MM.1S (cell line): ENCODE data around the gene ARSG.

Source experiments
- DNase-seq: peaks from one replicate; pipeline ENCODE4 v3.0.0-alpha.2; 2015
- H2AFZ ChIP-seq: fragments of 300-600 bp; sonication (generic); 2 replicates; pipeline ENCODE4 v1.6.0; 2016; ENCODE audit warnings: antibody characterized with exemption, low read length
- H3F3A ChIP-seq: fragments of 300-600 bp; sonication (generic); 2 replicates; pipeline ENCODE4 v1.6.1; 2016; ENCODE audit warnings: mild to moderate bottlenecking, antibody characterized with exemption, low read length, moderate library complexity, mixed read lengths; ENCODE audit not compliant: insufficient read depth
- H3K27ac ChIP-seq: fragments of 300-600 bp; sonication (generic); 2 replicates; pipeline ENCODE4 v1.5.1; 2016; ENCODE audit warnings: mild to moderate bottlenecking, low read length
- H3K27me3 ChIP-seq: fragments of 300-600 bp; sonication (generic); replicated peaks from 2 replicates; pipeline ENCODE4 v1.6.0; 2016; ENCODE audit warnings: low read length; ENCODE audit not compliant: insufficient read depth
- H3K36me3 ChIP-seq: fragments of 300-600 bp; sonication (generic); replicated peaks from 2 replicates; pipeline ENCODE4 v1.6.1; 2016; ENCODE audit warnings: mild to moderate bottlenecking, low read length, mixed read lengths; ENCODE audit not compliant: insufficient read depth
- H3K4me1 ChIP-seq: fragments of 300-600 bp; sonication (generic); 2 replicates; pipeline ENCODE4 v1.6.1; 2016; ENCODE audit warnings: low read length, mixed read lengths
- H3K4me2 ChIP-seq: fragments of 300-600 bp; sonication (generic); 2 replicates; pipeline ENCODE4 v1.6.0; 2016; ENCODE audit warnings: low read depth, low read length
- H3K4me3 ChIP-seq: fragments of 300-600 bp; sonication (generic); 2 replicates; pipeline ENCODE4 v1.5.1; 2016; ENCODE audit warnings: low read length, mixed read lengths
- H3K79me2 ChIP-seq: fragments of 300-600 bp; sonication (generic); 2 replicates; pipeline ENCODE4 v1.6.1; 2016; ENCODE audit warnings: mixed run types, low read length, mixed read lengths
- H3K9ac ChIP-seq: fragments of 300-600 bp; sonication (generic); 2 replicates; pipeline ENCODE4 v1.6.1; 2016; ENCODE audit warnings: low read length, mixed read lengths
- H3K9me2 ChIP-seq: fragments of 300-600 bp; sonication (generic); replicated peaks from 2 replicates; pipeline ENCODE4 v1.6.1; 2016; ENCODE audit warnings: mild to moderate bottlenecking, low read length, mixed read lengths; ENCODE audit not compliant: insufficient read depth
- H3K9me3 ChIP-seq: fragments of 300-600 bp; sonication (generic); replicated peaks from 2 replicates; pipeline ENCODE4 v1.6.1; 2016; ENCODE audit warnings: mild to moderate bottlenecking, low read length, mixed read lengths; ENCODE audit not compliant: insufficient read depth
- H4K20me1 ChIP-seq: fragments of 300-600 bp; sonication (generic); 2 replicates; pipeline ENCODE4 v1.6.1; 2016; ENCODE audit warnings: mild to moderate bottlenecking, low read length, moderate library complexity, mixed read lengths; ENCODE audit not compliant: insufficient read depth
- EZH2 ChIP-seq: fragments of 300-600 bp; sonication (generic); optimal IDR thresholded peaks from 2 replicates; pipeline ENCODE3; 2017; ENCODE audit warnings: low read depth, mild to moderate bottlenecking, antibody characterized with exemption, low read length, mixed read lengths
- EZH2phosphoT487 ChIP-seq: fragments of 300-600 bp; sonication (generic); IDR thresholded peaks from 2 replicates; pipeline ENCODE4 v1.6.1; 2018; ENCODE audit warnings: antibody characterized with exemption, low read length
- TF ChIP-seq, protein P1 (sequence below): fragments of 300-600 bp; sonication (generic); IDR thresholded peaks from 2 replicates; pipeline ENCODE4 v1.5.1; 2016; ENCODE audit warnings: antibody characterized with exemption, low read length, mixed read lengths

The ARSG gene

DNA sequence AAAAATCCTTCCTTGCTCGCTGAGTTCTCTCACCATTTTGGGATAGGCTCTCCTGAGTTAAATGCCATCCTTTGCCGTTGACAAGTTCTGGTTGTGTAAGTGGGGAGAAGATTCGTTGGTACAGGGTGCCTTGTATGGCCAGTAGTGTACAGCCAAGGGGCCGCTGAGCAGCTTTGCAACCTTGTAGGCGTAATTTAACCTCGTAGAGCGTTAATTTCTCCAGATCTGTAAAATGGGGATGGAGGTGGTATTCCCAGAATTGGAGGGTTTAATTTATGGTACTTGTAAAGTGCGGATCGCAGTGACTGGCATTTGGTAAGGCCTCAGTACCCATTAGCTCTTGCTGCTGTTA, 1.4 kb downstream of the ARSG start:
- Histone ChIP-seq H3F3A (peaks cover 31% of the 10 kb centered on the region), H3K4me1 (peaks cover 5% of the 10 kb centered on the region; the same call in 1 of the 2 replicates), H3K9me3 (no peaks in the 10 kb centered on the region), H4K20me1 (no peaks in the 10 kb centered on the region), H2AFZ (peak overlapping the region; percentile 88), H3K36me3 (no peaks in the 10 kb centered on the region), H3K27me3 (no peaks in the 10 kb centered on the region), H3K4me2 (peak overlapping the region; percentile 57), H3K4me3 (peak overlapping the region; percentile 74), H3K9ac (peak overlapping the region; percentile 99), H3K27ac (peak overlapping the region; percentile 91), H3K9me2 (no peaks in the 10 kb centered on the region), H3K79me2 (no peaks in the 10 kb centered on the region)
- no peak for DNase-seq
- TF ChIP-seq EZH2 (no peak), EZH2phosphoT487 (no peak)
- TF ChIP-seq, protein P1, sequence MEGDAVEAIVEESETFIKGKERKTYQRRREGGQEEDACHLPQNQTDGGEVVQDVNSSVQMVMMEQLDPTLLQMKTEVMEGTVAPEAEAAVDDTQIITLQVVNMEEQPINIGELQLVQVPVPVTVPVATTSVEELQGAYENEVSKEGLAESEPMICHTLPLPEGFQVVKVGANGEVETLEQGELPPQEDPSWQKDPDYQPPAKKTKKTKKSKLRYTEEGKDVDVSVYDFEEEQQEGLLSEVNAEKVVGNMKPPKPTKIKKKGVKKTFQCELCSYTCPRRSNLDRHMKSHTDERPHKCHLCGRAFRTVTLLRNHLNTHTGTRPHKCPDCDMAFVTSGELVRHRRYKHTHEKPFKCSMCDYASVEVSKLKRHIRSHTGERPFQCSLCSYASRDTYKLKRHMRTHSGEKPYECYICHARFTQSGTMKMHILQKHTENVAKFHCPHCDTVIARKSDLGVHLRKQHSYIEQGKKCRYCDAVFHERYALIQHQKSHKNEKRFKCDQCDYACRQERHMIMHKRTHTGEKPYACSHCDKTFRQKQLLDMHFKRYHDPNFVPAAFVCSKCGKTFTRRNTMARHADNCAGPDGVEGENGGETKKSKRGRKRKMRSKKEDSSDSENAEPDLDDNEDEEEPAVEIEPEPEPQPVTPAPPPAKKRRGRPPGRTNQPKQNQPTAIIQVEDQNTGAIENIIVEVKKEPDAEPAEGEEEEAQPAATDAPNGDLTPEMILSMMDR, result no peak

DNA sequence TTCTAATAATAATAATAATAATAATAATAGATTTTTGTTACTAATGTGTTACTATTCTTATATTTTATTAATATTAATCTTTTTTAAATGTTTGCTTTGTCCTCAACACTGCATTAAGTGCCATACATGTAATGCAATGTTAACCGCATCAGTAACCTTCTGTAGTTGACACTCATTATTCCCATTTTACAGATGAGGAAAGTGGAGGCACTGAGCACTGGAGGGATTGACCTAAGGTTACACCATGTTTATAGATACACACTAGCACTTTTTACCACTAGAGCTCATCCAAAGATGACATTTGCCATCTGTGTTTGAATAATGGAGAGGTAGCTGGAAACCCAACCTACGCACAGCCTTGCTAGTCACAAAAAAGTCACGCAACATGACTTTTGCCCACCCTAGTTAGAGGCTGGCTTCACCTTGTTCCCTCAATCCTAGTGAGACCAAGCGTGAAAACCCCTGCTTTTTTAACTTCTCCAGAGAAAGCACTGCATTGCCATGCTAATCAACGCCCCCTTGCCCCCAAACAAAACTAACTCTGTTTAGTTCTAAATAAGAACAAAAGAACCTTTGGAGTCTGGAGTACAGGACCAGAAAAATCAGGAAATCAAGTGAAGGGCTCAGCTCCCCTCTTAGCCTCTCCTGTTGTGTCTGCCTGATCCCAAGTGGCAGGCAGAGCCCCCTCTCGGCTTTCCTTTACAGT, 2.3 kb downstream of the ARSG start:
- DNase-seq, result no peak
- TF ChIP-seq, protein P1, result no peak
- TF ChIP-seq EZH2phosphoT487 (no peak), EZH2 (no peak)
- Histone ChIP-seq H3K4me1 (peaks cover 5% of the 10 kb centered on the region; the same call in 1 of the 2 replicates), H2AFZ (no peak overlapping the region), H3K4me2 (no peak overlapping the region), H3K36me3 (no peaks in the 10 kb centered on the region), H3K9ac (no peak overlapping the region), H3K9me3 (no peaks in the 10 kb centered on the region), H3K9me2 (no peaks in the 10 kb centered on the region), H3K27ac (no peak overlapping the region), H3K4me3 (no peak overlapping the region), H3F3A (peaks cover 31% of the 10 kb centered on the region), H3K27me3 (no peaks in the 10 kb centered on the region), H3K79me2 (no peaks in the 10 kb centered on the region), H4K20me1 (no peaks in the 10 kb centered on the region)

DNA sequence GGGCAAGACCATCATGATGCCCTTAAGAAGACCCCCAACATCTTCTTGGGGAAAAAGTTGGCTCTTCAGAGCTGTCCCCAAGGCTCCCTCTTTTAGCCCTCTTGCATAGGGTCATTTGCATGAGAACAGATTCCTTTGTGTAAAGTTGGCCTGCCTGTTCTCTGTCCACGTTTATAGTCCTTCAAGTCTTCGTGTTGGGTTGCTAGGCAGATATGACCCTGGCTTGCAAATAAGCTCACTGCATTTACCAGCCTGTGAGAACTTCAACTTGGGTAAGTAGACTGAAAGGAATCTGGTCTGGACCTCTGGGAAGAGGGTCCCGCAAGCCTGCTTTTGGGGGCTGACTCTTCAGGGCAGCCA, 2.9 kb downstream of the ARSG start:
- DNase-seq, result no peak
- H3K4me1 ChIP-seq, result peaks cover 5% of the 10 kb centered on the region; the same call in 1 of the 2 replicates

More for the DNA sequence above, 2.9 kb downstream of the ARSG start:
- Histone ChIP-seq H3K9me2 (no peaks in the 10 kb centered on the region), H3K27ac (no peak overlapping the region), H3K4me3 (no peak overlapping the region), H3K79me2 (no peaks in the 10 kb centered on the region), H2AFZ (no peak overlapping the region), H3F3A (peaks cover 31% of the 10 kb centered on the region), H3K36me3 (no peaks in the 10 kb centered on the region), H4K20me1 (no peaks in the 10 kb centered on the region), H3K4me2 (no peak overlapping the region), H3K27me3 (no peaks in the 10 kb centered on the region), H3K9ac (no peak overlapping the region), H3K9me3 (no peaks in the 10 kb centered on the region)
- TF ChIP-seq EZH2phosphoT487, result no peak
- TF ChIP-seq, protein P1, result no peak
- TF ChIP-seq EZH2, result no peak
